H54 (cell line): ENCODE data around the gene RAD1.
"Not testable (repeated sequence)": the region's sequence is repeated elsewhere in the genome, so short reads cannot be mapped to it uniquely, and the experiment has no call there.

Experiments used
- DNase-seq: peaks from one replicate; pipeline ENCODE4 v3.0.0; 2011; ENCODE audit warnings: low spot score, mixed read lengths; ENCODE audit not compliant: insufficient read length
- FAIRE-seq: peaks from 3 replicates; lab custom pipeline; 2011; peaks lifted over from hg19 to GRCh38; lab: Jason Lieb, UNC
- POLR2A ChIP-seq: IDR thresholded peaks from 2 replicates; pipeline ENCODE4 v1.6.1; 2011; ENCODE audit warnings: low read depth, mild to moderate bottlenecking, low read length

RAD1 gene

GRCh38 chr5:34928267-34928666 lies 13.0 kb upstream of the RAD1 start:
- no peak for TF ChIP-seq POLR2A
- DNase-seq = no peak
- no peak for FAIRE-seq

- FAIRE-seq (no peak), DNase-seq (no peak)
- TF ChIP-seq POLR2A = no peak
These were observed 12.5 kb upstream of the RAD1 start for GRCh38 chr5:34927785-34928184.

GRCh38 chr5:34926318-34926888 lies 11.1 kb upstream of the RAD1 start:
- DNase-seq = no peak
- FAIRE-seq = peak; percentile 69
- TF ChIP-seq POLR2A = no peak

GRCh38 chr5:34924462-34924765 lies 9.1 kb upstream of the RAD1 start:
- DNase-seq (no peak), FAIRE-seq (no peak)
- no peak for TF ChIP-seq POLR2A

- TF ChIP-seq POLR2A = no peak
- DNase-seq (peak; percentile 78), FAIRE-seq (peak; percentile 100)
These were observed 8.6 kb upstream of the RAD1 start for GRCh38 chr5:34923694-34924461.

GRCh38 chr5:34923256-34923655 lies 8.0 kb upstream of the RAD1 start:
- not testable (repeated sequence) for DNase-seq, FAIRE-seq

GRCh38 chr5:34919077-34919476 lies 3.8 kb upstream of the RAD1 start:
- FAIRE-seq (no peak), DNase-seq (no peak)
- no peak for TF ChIP-seq POLR2A

GRCh38 chr5:34918025-34918424 lies 2.7 kb upstream of the RAD1 start:
- FAIRE-seq = no peak
- no peak for TF ChIP-seq POLR2A

GRCh38 chr5:34916518-34916917 lies 1.2 kb upstream of the RAD1 start:
- peak; percentile 15 for FAIRE-seq
- no peak for DNase-seq
- TF ChIP-seq POLR2A = no peak

More at GRCh38 chr5:34918025-34918424, 2.7 kb upstream of the RAD1 start:
- no peak for DNase-seq

- FAIRE-seq (no peak), DNase-seq (no peak)
- TF ChIP-seq POLR2A = no peak
These were observed 520 bp upstream of the RAD1 start for GRCh38 chr5:34915856-34916192.

GRCh38 chr5:34914671-34915138 lies 599 bp downstream of the RAD1 start:
- FAIRE-seq = peak; percentile 30
- no peak for DNase-seq

GRCh38 chr5:34913072-34913471 lies 2.2 kb downstream of the RAD1 start:
- FAIRE-seq = no peak

More at GRCh38 chr5:34914671-34915138, 599 bp downstream of the RAD1 start:
- no peak for TF ChIP-seq POLR2A

GRCh38 chr5:34905564-34905963 lies 9.7 kb downstream of the RAD1 start:
- DNase-seq (no peak), FAIRE-seq (no peak)
- no peak for TF ChIP-seq POLR2A

More at GRCh38 chr5:34913072-34913471, 2.2 kb downstream of the RAD1 start:
- no peak for DNase-seq
- no peak for TF ChIP-seq POLR2A

- DNase-seq (no peak), FAIRE-seq (no peak)
- no peak for TF ChIP-seq POLR2A
These were observed 12.0 kb downstream of the RAD1 start for GRCh38 chr5:34903260-34903659.

- no peak for TF ChIP-seq POLR2A
- FAIRE-seq (no peak), DNase-seq (no peak)
These were observed 14.7 kb downstream of the RAD1 start for GRCh38 chr5:34900652-34901051.
